ENCODE measurements around the gene PGM5. TPM values are rescaled to one million over a fixed set of nuclear protein-coding genes. Genes with fewer than 3 reads are reported as not detected.
"Not testable (repeated sequence)": the region's sequence is repeated elsewhere in the genome, so short reads cannot be mapped to it uniquely, and the experiment has no call there.

The PGM5 gene
- total and polyA plus RNA-seq, 2 experiments from 2014 or later: 16.8 to 121 TPM

- not testable (repeated sequence) for H3K36me3 ChIP-seq; H3K9me3 ChIP-seq (ENCODE audit: low read depth); H3K27ac ChIP-seq; H3K4me3 ChIP-seq; H3K4me1 ChIP-seq (ENCODE audit: low read depth); DNase-seq (ENCODE audit: low read depth in 1 of 2, low spot score in 1 of 2); H3K27me3 ChIP-seq
These were observed 41.4 kb downstream of the PGM5 start for GRCh38 chr9:68397796-68398195.

GRCh38 chr9:68398324-68398723 is 41.9 kb downstream of the PGM5 start:
- not testable (repeated sequence) for H3K4me3 ChIP-seq; DNase-seq (ENCODE audit: low read depth in 1 of 2, low spot score in 1 of 2); H3K36me3 ChIP-seq

GRCh38 chr9:68404421-68405185 is 48.2 kb downstream of the PGM5 start:
- DNase-seq (ENCODE audit: low read depth in 1 of 2, low spot score in 1 of 2); H3K27me3 ChIP-seq; H3K4me3 ChIP-seq; H3K9me3 ChIP-seq (ENCODE audit: low read depth); H3K36me3 ChIP-seq; H3K27ac ChIP-seq; H3K4me1 ChIP-seq (ENCODE audit: low read depth): not testable (repeated sequence)

More at GRCh38 chr9:68398324-68398723, 41.9 kb downstream of the PGM5 start:
- not testable (repeated sequence) for H3K27me3 ChIP-seq; H3K27ac ChIP-seq; H3K9me3 ChIP-seq (ENCODE audit: low read depth); H3K4me1 ChIP-seq (ENCODE audit: low read depth)

GRCh38 chr9:68411865-68412264 is 55.5 kb downstream of the PGM5 start:
- H3K27me3 ChIP-seq: not testable (repeated sequence)

GRCh38 chr9:68412754-68413153 is 56.3 kb downstream of the PGM5 start:
- peaks cover 19% of the 10 kb centered on the region for H3K4me1 ChIP-seq (ENCODE audit: low read depth)
- H3K27me3 ChIP-seq; DNase-seq (ENCODE audit: low read depth in 1 of 2, low spot score in 1 of 2); H3K36me3 ChIP-seq; H3K27ac ChIP-seq; H3K9me3 ChIP-seq (ENCODE audit: low read depth); H3K4me3 ChIP-seq: not testable (repeated sequence)

More at GRCh38 chr9:68411865-68412264, 55.5 kb downstream of the PGM5 start:
- H3K4me1 ChIP-seq (ENCODE audit: low read depth): peaks cover 10% of the 10 kb centered on the region
- H3K4me3 ChIP-seq; H3K36me3 ChIP-seq; H3K9me3 ChIP-seq (ENCODE audit: low read depth); H3K27ac ChIP-seq; DNase-seq (ENCODE audit: low read depth in 1 of 2, low spot score in 1 of 2): not testable (repeated sequence)

GRCh38 chr9:68415065-68415464 is 58.7 kb downstream of the PGM5 start:
- not testable (repeated sequence) for H3K27ac ChIP-seq; H3K4me3 ChIP-seq; H3K36me3 ChIP-seq; DNase-seq (ENCODE audit: low read depth in 1 of 2, low spot score in 1 of 2); H3K9me3 ChIP-seq (ENCODE audit: low read depth); H3K27me3 ChIP-seq
- peaks cover 40% of the 10 kb centered on the region for H3K4me1 ChIP-seq (ENCODE audit: low read depth)

GRCh38 chr9:68416936-68417564 is 60.6 kb downstream of the PGM5 start:
- DNase-seq (ENCODE audit: low read depth in 1 of 2, low spot score in 1 of 2): peak; percentile 8 to 29

GRCh38 chr9:68417762-68418161 is 61.4 kb downstream of the PGM5 start:
- Histone ChIP-seq H3K9me3 (ENCODE audit: low read depth) (no peaks in the 10 kb centered on the region), H3K4me1 (ENCODE audit: low read depth) (peaks cover 51% of the 10 kb centered on the region), H3K27ac (peak overlapping the region; percentile 87), H3K27me3 (no peaks in the 10 kb centered on the region), H3K36me3 (no peaks in the 10 kb centered on the region), H3K4me3 (no peak overlapping the region)
- no peak for TF ChIP-seq CTCF (IDR thresholded peaks at IDR 0.05; ENCODE audit: low read depth, low read length)
- DNase-seq (ENCODE audit: low read depth in 1 of 2, low spot score in 1 of 2): peak in 1 of 2 donors; percentile 21

More at GRCh38 chr9:68416936-68417564, 60.6 kb downstream of the PGM5 start:
- peak overlapping the region; percentile 87 for H3K27ac ChIP-seq
- no peaks in the 10 kb centered on the region for H3K36me3 ChIP-seq
- TF ChIP-seq CTCF (IDR thresholded peaks at IDR 0.05; ENCODE audit: low read depth, low read length): peak; percentile 23
- H3K27me3 ChIP-seq: no peaks in the 10 kb centered on the region
- H3K9me3 ChIP-seq (ENCODE audit: low read depth): no peaks in the 10 kb centered on the region
- no peak overlapping the region for H3K4me3 ChIP-seq
- peaks cover 51% of the 10 kb centered on the region for H3K4me1 ChIP-seq (ENCODE audit: low read depth)
